A673 (cell line): ENCODE results near the gene TCF3. TPM values are rescaled to one million over a fixed set of nuclear protein-coding genes. Genes with fewer than 3 reads are reported as not detected.

ENCODE experiments used
- BruUV-seq: library from RNA; stranded (reverse); fragments of 400-500 nt; replicated peaks from 2 replicates; lab custom pipeline; 2021; lab: Mats Ljungman, UMichigan
- CTCF ChIA-PET: fragments of 300-600 bp; sonication (Branson Sonifier 250); formaldehyde crosslinking; loops from one replicate; lab custom pipeline; 2022; ENCODE audit warnings: antibody characterized with exemption; lab: Charles Lee
- POLR2A ChIA-PET: fragments of 300-600 bp; sonication (Branson Sonifier 250); formaldehyde crosslinking; loops from one replicate; lab custom pipeline; 2022; ENCODE audit warnings: antibody characterized with exemption; ENCODE audit not compliant: low non-redundant PET; lab: Charles Lee
- DNase-seq: peaks from one replicate; pipeline ENCODE4 v3.0.0-alpha.2; 2015; ENCODE audit warnings: low spot score
- H3K27ac ChIP-seq: fragments of 200-600 bp; sonication (generic); 2 replicates; pipeline ENCODE4 v1.5.1; 2016; ENCODE audit warnings: mixed run types, low read depth, mild to moderate bottlenecking, mixed read lengths, antibody characterized with exemption, low read length; ENCODE audit not compliant: poor library complexity, severe bottlenecking
- H3K27me3 ChIP-seq: fragments of 200-600 bp; sonication (generic); replicated peaks from 2 replicates; pipeline ENCODE4 v1.6.1; 2017; ENCODE audit warnings: mixed run types, low read depth, mild to moderate bottlenecking, mixed read lengths, antibody characterized with exemption, low read length; ENCODE audit not compliant: insufficient read depth, poor library complexity
- H3K36me3 ChIP-seq: fragments of 200-600 bp; sonication (generic); 2 replicates; pipeline ENCODE4 v1.6.1; 2016; ENCODE audit warnings: mixed run types, mild to moderate bottlenecking, mixed read lengths, antibody characterized with exemption, low read length; ENCODE audit not compliant: insufficient read depth, poor library complexity, severe bottlenecking
- H3K4me1 ChIP-seq: fragments of 200-600 bp; sonication (generic); 2 replicates; pipeline ENCODE4 v1.6.1; 2017; ENCODE audit warnings: mixed run types, mild to moderate bottlenecking, mixed read lengths, antibody characterized with exemption, low read length; ENCODE audit not compliant: insufficient read depth, poor library complexity, severe bottlenecking
- H3K4me3 ChIP-seq: fragments of 200-600 bp; sonication (generic); 2 replicates; pipeline ENCODE4 v1.5.1; 2016; ENCODE audit warnings: low read depth, mixed run types, mild to moderate bottlenecking, mixed read lengths, low read length; ENCODE audit not compliant: poor library complexity, severe bottlenecking
- H3K9me3 ChIP-seq: fragments of 200-600 bp; sonication (generic); 2 replicates; pipeline ENCODE4 v1.6.1; 2016; ENCODE audit warnings: mixed run types, low read depth, mild to moderate bottlenecking, mixed read lengths, antibody characterized with exemption, low read length; ENCODE audit not compliant: poor library complexity, severe bottlenecking
- CTCF ChIP-seq: fragments of 300-800, 200-600 bp; sonication (generic); conservative IDR thresholded peaks from 2 replicates; pipeline ENCODE4 v1.5.1; 2017; ENCODE audit warnings: low read depth, mild to moderate bottlenecking, antibody characterized with exemption, low read length, moderate library complexity, mixed read lengths
- EZH2 ChIP-seq: fragments of 200-600 bp; sonication (generic); IDR thresholded peaks from 2 replicates; pipeline ENCODE4 v1.6.1; 2017; ENCODE audit warnings: borderline replicate concordance, low read depth, mild to moderate bottlenecking, mixed read lengths, antibody characterized with exemption, low read length; ENCODE audit not compliant: poor library complexity, severe bottlenecking
- intact Hi-C: fragments of 100-400 bp; cut with micrococcal nuclease; formaldehyde crosslinking; loops from one replicate; pipeline ENCODE4 v1.10.0; 2022; ENCODE audit not compliant: unreplicated experiment
- total RNA-seq: library from RNA; stranded (reverse); gene quantifications from 2 replicates; pipeline ENCODE4 v1.2.3, GENCODE V29; 2021

TCF3 gene
- total RNA-seq, 1 experiment from 2014 or later, result 333 TPM

GRCh38 chr19:1655987-1656608, 3.7 kb upstream of the TCF3 start:
- DNase-seq, result no peak
- no peak overlapping the region for H3K27ac ChIP-seq
- TF ChIP-seq EZH2 (no peak), CTCF (no peak)
- H3K9me3 ChIP-seq, result no peaks in the 10 kb centered on the region
- no peaks in the 10 kb centered on the region for H3K36me3 ChIP-seq
- CTCF ChIA-PET, result no interaction called here
- intact Hi-C loops, result no loop called here
- H3K4me3 ChIP-seq, result no peak overlapping the region
- POLR2A ChIA-PET, result no interaction called here
- H3K27me3 ChIP-seq, result no peaks in the 10 kb centered on the region
- H3K4me1 ChIP-seq, result no peaks in the 10 kb centered on the region
- no TSS peak for BruUV-seq

GRCh38 chr19:1655131-1655981, 2.9 kb upstream of the TCF3 start:
- no peak overlapping the region for H3K27ac ChIP-seq
- no peaks in the 10 kb centered on the region for H3K36me3 ChIP-seq
- TF ChIP-seq CTCF, result no peak
- no peak for TF ChIP-seq EZH2
- no peak overlapping the region for H3K4me3 ChIP-seq
- POLR2A ChIA-PET, result no interaction called here
- BruUV-seq, result no TSS peak
- DNase-seq, result no peak
- no peaks in the 10 kb centered on the region for H3K27me3 ChIP-seq
- H3K9me3 ChIP-seq, result no peaks in the 10 kb centered on the region
- H3K4me1 ChIP-seq, result peaks cover 2% of the 10 kb centered on the region
- intact Hi-C loops, result no loop called here
- CTCF ChIA-PET, result no interaction called here

GRCh38 chr19:1654178-1654792, 1.9 kb upstream of the TCF3 start:
- Histone ChIP-seq H3K4me3 (no peak overlapping the region), H3K27me3 (no peaks in the 10 kb centered on the region), H3K9me3 (no peaks in the 10 kb centered on the region), H3K36me3 (peaks cover 10% of the 10 kb centered on the region), H3K4me1 (peaks cover 12% of the 10 kb centered on the region), H3K27ac (no peak overlapping the region)
- intact Hi-C loops, result loop anchor here (5.0 kb wide), 1 partner anchor 47 kb away; the partner anchor contains the start of gene UQCR11
- CTCF ChIA-PET, result no interaction called here
- no TSS peak for BruUV-seq
- POLR2A ChIA-PET, result no interaction called here
- TF ChIP-seq CTCF (no peak), EZH2 (no peak)
- no peak for DNase-seq
